ENCODE data around the gene ARHGEF3.
"Not testable (repeated sequence)": the region's sequence is repeated elsewhere in the genome, so short reads cannot be mapped to it uniquely, and the experiment has no call there.

The ARHGEF3 gene

DNA sequence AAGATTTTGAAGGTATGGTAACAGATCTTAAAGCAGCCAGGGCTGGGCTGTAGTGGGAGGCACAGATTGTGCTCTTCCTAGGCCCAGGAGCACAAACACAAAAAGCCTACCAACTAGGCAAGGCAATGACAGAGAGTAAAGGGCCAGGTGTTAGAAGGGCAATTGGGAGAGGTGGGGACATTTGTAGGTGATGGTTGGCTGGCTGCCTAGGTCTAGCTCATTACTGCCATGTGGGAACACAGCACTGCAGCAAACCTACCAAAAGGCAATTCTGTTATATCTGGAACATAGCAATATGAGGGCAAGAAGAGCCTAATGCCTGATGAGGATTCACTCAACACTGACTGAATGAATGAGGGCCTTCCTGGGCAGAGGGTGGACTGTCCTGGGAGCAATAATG lies 30.4 kb downstream of the ARHGEF3 start:
- DNase-seq (ENCODE audit: low read depth) = no peak

DNA sequence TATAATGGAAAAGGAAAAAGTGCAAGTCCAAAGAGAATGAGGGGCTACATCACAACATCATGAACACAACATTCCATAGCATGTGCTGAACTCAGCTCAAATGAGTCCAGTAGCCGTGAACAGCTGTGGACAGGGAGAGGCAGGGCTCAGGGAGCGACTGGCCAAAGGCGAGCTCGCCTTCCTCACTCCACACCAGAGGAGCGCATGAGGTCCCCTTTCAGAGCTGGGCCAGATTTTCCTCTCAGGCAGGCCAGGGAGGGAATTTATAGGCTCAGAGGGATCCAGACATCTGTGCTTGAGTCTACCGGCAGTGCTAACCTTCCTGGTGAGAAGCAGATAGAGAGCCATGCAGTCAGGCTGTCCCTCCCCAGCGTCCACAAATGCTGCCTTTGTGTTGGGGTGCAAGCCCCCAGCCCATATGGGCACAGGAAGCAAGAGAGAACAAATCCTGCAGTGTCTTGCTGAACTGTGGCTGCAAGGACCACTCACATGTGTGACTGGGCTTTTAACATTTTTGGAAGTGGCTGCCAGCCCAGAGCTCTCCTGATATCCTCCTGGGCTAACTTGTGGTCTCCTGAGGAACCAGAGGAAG lies 32.5 kb downstream of the ARHGEF3 start:
- no peak for DNase-seq (ENCODE audit: low read depth)

DNA sequence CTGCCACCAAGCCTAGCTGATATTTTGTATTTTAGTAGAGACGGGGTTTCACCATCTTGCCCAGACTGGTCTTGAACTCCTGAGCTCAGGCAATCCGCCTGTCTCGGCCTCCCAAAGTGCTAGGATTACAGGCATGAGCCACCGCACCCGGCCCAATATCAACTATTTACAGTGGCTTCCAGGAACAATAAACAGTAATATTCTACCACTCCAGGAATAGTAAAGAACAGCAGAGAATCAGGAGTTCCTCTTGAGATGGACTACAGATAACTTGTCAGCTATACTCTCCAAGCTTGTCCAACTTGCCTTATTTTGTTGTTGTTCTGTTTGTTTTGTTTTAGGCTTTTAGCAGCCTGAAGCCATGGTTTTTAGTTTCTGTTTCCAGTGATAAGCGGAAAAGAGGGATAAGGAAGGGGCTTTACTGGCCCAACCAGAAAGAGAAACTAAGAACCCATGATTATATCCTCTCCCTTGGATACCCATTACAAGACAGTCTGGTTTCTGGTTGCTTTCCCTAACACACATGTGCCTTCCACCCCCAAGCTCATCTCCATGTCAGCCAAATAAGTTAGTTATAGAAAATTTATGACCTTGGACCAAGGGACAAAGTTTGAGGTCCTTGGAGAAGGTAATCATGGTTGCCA lies 36.7 kb downstream of the ARHGEF3 start:
- no peak for DNase-seq (ENCODE audit: low read depth)

DNA sequence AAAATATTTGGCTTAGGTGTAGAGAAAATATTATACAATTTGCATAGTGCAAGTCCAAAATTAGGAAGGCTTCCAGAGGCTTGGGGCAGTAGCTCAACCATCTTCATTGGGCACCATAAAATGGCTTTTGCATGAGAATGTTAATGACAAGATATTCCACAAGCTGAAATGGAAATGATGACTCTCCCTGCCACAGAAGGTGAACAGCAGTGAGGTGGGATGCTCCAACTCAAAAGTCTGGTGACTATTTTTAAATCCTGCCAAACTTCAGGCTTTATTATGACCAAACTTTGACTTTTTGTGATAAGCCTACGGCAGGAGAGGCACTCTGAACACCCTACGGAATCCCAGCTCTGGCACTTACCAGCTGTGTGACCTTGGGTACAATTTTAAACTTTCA lies 37.6 kb downstream of the ARHGEF3 start:
- no peak for DNase-seq (ENCODE audit: low read depth)

DNA sequence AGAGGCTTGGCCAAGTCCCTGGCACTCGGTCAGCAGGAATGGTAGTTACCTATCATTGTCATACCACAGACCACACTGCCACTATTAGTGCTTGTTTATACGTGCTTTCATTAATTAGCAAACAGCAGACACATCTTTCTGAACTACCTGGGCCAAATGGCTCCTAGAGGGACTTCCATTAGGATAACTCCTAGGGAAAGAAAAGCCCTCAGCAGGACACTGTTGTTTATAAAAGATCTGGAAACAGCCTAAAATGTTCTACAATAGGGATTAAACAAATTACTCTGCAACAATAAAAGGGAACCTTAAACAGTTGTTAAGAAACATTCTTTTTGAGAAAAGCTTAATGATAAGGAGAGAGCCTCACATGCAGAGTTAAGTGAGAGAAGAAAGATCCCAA lies 38.5 kb downstream of the ARHGEF3 start:
- DNase-seq (ENCODE audit: low read depth) = no peak

DNA sequence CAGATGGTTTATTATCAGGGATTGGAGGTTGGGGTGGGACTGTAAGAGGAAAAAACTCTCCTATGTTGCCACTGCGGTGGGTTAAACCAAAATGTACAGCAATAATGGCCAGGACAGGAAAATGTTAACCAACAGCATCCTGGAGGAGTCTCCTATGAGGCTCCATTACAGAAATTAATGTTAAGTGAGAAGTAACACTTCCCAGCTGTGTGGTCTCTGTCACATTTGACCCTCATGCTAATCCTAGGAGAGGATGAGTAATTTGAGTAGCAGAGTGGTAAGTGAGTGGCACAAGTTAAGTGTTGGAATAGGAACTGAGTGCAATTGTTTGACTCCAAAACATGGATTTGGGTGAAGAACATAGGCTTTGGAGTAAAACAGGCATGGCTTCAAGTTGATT lies 39.0 kb downstream of the ARHGEF3 start:
- DNase-seq (ENCODE audit: low read depth) = no peak

DNA sequence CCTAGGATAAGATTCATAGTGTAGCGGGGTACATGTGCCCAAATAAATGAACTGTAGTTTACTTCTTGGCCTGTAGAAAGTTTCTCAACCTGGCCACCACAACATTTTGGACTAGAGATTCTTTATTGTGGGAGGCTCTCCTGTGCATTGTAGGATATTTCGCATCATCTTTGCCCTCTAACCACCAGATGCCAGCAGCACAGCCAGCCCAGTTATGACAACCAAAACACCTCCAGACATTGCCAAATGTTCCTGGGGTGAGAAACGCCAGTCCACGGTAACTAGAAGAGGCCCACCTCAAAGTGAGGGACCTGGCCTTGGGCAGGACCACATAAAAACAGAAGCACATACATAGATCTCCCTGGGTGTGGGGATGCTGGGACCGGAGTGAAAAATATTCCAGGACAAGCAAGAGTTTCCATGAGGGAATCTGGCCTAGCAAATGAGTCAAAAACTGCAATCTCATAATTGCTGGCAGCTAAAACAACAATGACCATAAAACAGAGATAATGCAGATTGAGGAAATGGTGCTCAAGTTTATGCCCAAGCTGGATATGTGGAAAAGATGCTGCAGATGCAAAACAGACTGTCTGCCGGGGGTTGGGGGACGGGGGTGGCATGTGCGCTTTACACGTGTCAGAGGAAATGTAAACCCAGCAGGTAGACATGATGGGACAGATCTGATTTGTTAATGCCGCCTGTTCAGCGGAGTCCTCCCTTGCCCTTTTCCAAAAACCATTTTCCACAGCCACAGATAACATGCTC lies 39.7 kb downstream of the ARHGEF3 start:
- DNase-seq (ENCODE audit: low read depth) = peak; percentile 21

DNA sequence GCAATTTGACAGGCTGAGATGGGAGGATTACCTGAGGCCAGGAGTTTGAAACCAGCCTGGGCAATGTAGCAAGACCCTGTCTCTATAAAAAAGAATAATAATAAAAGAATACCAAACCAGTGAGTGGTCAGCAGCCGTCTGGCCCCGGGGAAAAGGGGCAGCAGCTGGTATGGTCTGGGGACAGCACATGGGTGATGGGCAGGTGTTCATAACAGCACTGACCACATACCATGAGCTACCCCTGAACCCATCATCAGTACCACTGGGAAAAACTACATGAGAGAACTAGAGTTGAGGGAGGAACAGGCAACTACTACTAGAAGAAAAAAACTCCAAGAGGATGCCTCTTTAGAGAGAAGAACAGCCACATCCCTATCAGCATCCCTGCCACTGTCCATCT lies 40.7 kb downstream of the ARHGEF3 start:
- DNase-seq (ENCODE audit: low read depth) = no peak

DNA sequence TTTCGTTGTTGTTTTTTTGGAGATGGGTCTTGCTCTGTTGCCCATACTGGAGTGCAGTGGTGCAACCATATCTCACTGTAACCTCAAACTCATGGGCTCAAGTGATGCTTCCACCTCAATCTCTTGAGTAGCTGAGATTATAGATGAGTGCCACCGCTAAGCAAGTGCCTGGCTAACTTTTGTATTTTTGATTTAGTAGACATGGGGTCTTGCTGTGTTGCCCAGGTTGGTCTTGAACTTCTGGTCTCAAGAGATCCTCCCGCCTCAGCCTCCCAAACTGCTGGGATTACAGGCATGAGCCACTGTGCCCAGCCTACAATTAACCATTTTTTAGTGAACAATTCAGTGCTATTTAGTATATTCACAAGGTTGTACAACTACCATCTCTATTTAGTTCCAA lies 42.2 kb downstream of the ARHGEF3 start:
- DNase-seq (ENCODE audit: low read depth) = no peak

DNA sequence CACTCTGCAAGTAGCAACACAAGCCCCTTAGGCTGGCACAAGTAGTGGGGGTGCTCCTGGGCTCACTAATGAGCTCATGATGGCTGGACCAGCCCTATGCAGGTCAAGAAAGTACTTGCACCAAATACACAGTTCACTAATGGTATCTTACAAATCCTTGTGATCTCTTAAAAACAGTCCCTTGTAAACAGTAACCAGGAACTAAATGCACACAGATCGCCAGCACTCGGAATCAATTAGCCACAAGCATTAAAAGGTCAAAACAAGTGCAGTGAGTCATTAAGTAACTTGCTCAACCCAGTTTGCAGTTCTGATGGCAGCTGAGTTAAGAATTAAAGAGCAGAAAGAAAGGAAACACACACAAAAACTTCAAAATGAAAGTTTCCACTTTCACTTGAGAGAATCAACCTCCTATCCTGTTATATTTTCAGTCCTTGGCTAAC lies 43.2 kb downstream of the ARHGEF3 start:
- peak; percentile 89 for DNase-seq (ENCODE audit: low read depth)

DNA sequence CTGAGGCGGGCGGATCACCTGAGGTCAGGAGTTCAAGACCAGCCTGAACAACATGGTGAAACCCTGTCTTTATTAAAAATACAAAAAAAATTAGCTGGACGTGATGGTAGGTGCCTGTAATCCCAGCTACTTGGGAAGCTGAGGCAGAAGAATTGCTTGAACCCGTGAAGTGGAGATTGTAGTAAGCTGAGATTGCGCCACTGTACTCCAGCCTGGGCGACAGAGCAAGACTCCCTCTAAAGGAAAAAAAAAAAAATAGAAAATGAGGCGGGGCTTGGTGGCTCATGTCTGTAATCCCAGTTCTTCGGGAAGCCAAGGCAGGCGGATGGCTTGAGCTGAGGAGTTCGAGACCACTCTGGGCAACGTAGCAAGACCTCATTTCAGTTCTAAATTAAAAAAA lies 43.7 kb downstream of the ARHGEF3 start:
- not testable (repeated sequence) for DNase-seq (ENCODE audit: low read depth)

DNA sequence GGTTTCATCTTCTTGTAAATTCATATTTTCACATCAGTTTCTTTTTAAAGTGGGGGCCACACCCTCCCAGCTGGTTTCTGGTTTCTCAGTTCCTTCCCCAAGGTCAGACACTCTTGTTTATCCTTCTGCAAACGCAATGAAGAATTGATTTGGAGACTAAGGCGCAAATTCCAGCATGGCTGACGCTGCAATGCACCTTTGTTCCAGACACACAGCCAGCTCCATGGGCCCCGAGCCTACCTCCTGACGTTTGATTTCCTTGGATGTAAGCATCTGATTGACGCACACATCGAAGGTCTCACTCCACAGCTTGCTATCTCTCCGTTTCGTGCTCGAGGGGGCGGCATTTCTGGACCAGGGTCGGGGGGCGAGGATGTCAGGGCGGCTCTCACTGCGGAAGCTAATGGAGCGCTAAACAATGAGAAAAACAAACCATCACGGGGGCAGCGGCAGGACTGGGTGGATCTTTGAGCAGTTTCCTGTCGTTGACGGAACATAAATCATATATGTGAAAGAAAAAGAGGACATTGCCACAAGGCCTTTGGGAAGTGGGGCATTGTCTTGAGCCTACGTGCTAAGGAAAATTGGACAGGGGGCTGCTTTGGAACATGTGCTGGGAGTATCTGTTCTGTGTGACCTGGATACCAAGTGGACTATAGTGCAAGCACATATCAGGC lies 46.9 kb downstream of the ARHGEF3 start:
- no peak for DNase-seq (ENCODE audit: low read depth)

DNA sequence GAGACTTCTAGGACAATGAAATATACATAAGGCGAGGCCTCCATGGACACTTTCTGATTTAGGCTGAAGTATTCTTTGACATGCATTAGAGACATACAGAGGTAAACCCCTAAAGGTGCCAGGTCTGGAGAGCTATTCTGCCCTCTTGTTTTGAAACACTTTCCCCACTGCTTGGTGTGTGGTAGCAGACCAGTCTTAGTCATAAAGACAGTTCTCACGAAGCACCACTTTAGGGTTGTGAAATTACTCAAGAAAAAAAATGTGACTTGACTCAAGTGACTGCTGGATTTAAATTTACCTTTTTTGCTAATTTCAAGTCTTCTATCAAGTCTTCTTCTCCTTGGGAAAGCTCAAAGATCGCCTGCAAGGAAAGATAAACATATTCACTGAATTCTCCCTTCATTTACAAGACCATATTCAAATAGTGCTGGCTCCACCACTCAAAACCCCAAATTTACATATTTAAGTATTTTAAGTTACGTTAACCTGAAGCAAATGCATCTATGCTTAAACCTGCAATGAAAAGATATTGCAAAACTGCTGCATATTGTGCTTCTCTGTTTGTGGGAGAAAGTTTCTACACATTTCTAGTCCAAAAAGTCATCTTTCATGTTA lies 48.4 kb downstream of the ARHGEF3 start:
- DNase-seq (ENCODE audit: low read depth) = no peak

DNA sequence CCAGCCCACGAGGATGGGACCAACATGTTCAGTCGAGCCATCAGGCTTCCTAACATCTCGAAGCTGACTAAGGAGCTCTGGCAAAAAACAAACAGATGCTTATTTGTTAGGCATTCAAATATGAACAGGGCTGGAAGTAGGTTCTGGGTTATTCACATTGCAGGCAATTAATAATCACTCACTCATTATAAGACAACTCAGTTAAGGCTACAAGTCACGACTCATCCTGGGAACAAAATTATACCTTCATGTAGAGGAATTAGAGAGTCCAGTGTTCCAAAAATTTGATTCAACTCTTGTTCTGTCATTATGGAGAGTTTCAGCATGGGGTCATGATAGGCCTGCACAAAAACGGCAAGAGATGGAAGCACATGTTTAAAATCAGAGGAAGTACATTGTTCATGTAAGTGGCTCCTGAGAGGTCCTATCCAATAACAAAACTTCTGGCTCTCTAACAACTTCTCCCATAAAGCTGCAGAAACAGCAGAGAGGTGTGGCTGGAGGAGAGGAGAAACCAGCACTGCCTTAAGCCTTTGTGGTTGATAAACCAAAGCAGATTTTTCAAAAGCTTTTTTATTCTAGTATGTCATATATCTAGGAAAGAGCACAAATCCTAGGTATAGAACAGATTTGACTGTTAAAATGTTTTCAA lies 50.6 kb downstream of the ARHGEF3 start:
- DNase-seq (ENCODE audit: low read depth) = no peak

DNA sequence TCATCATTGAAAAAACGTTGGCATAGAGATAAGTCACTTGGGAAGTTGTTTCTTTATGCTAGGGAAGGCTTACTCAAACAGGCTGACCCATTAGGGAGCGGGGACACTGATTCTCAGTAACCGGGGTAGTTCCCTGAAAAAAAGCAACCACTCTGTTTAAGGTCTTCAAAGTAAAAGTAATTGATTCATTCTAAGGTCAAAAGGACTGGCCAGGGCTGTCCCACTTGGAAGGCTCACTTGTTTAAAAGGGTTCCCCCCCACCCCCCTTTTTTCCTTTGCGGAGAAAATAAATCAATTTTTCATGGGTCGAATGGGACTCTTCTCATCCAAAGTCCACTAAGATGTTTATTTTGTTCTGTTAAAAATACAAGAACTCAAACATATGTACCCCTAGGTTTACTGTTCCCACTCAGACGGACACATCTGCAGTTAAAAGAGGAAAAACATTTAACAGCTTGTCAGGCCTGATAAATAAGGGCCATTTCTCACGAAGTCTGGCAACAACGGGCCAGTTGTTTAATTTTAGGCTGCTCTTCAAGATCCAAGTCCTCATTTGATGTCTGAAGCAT lies 53.0 kb downstream of the ARHGEF3 start:
- no peak for DNase-seq (ENCODE audit: low read depth)

DNA sequence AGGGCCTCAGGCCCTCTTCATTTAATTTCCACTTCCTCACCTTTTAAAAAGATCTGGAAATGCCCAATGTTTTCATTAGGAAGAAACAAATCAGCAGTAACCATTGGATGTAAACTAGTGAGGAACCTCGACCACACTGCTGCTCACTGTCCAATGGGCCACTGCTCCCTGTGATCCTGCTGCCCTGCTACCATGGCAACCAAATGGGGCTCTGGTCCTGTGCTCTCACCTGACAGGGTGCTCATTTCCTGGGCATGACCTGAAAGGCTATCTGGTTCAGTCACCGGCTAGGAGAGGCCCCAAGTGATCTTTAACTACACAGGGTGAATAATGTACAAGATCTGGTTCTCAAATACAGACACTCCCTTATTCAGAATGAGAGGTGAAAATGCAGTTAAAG lies 54.6 kb downstream of the ARHGEF3 start:
- no peak for DNase-seq (ENCODE audit: low read depth)

DNA sequence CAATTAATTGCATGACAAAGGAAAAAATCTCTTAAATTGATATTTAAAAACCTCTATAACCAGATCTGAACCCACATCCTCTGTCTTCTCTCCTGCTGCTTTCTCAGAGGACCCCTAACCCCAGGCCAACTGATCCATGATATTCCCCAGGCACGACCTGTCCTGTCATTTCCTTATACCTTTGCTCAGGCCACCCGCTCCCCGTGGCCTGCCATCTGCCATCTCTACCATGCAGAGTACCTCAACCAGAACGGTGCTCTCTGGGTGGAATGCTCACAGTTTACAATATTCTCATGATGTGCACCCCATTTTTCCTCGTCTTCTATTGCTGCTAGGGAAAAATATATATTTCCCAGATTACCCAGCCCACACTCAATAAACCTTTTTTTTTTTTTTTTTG lies 57.7 kb downstream of the ARHGEF3 start:
- no peak for DNase-seq (ENCODE audit: low read depth)

DNA sequence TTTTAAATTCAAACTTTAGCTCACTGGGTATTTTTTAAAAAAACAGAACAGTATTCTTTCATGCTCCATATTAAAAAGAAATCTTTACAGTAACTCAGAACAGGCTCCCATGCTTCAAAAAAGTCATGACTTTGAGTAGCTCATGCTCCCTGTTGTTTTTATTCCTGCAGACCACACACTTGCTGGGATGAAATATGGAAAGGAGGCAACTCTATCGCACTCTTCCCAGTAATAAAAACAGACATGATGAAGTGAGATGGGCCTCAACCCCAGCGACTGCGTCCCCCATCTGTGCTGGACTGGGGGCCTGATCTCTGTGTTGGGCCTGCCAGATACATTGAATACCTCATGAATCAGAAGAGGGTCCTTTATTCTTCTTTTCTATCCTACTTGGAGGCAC lies 58.9 kb downstream of the ARHGEF3 start:
- DNase-seq (ENCODE audit: low read depth) = no peak

DNA sequence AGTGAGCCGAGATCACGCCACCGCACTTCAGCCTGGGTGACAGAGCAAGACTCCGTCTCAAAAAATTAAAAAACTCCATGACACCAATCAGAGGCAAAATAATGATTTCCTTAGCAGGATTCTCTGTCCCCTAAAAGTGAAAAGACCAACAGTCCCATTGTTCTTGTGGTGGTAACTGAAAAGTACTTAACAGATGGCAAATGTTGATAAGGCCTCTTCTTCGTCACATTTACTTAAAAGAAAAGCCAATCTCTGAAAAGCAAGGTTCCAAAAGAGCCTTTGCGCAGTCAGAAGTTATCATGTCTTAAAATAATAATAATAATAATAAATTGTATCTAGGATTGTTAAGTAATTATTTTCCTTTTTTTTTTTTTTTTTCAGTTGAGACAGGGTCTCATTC lies 62.7 kb downstream of the ARHGEF3 start:
- no peak for DNase-seq (ENCODE audit: low read depth)

DNA sequence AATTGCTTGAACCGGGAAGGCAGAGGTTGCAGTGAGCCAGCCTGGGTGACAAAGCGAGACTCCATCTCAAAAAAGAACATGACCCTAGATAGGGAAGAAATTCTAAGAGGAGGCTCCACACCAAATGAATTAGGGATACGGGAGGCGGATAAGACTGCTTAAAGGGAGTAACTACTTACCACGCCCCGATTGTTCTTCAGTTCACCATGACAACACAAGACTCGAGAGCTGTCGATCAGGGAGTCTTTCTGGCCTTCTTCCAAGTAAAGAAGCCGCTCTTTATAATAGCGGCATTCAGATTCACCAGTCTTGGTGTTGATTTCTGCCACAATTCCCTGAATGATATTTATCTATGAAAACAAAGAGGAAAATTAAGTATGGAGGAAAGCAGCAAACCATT lies 64.7 kb downstream of the ARHGEF3 start:
- DNase-seq (ENCODE audit: low read depth) = no peak

DNA sequence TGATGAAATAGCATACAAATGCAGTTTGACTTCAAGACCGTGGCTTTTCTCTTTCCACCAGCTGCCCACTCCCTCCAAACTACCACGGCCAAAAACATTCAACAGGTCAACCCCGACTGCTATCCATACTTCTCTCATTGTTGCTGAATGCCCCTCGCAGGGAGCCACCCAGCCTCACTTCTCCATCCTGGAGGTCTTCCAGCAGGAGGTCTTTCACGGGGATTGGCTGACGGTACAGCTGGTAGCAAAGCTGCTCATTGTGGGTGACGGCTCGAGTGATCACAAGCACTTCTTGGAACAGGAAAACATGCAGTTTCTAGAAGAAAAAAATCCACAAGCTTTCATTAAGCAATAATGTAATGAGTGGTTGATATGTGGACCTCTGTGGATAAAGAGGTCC lies 69.6 kb downstream of the ARHGEF3 start:
- no peak for DNase-seq (ENCODE audit: low read depth)

DNA sequence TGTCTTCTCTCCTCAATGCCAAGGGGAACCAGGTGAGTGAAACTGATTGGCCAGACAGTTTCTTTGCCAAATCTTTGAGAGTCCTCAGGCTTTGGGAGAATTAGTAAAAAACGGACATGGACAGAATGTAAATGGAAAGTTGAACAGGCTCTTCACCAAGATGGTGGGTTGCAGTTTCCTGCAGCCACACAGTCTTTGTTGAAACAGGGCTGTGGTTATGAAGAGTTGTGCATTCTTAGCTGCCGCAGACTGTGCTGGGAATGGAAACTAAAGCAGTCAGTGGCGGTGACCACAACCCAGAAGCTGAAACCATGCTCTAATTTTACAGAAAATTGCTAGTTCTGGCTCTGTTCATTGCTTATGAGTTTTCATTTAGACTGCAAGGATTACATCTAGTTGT lies 76.6 kb downstream of the ARHGEF3 start:
- no peak for DNase-seq (ENCODE audit: low read depth)

Data from fibroblast of the conjunctiva (primary cell).